CD4-positive, alpha-beta T cell treated with Interleukin-17A for 1 hour (primary cell): ENCODE data around the gene VIPR2.

Source experiments
- DNase-seq: peaks from one replicate; pipeline ENCODE4 v3.0.0-alpha.2; 2020

Gene VIPR2

GRCh38 chr7:159063046-159063840 is 81.4 kb downstream of the VIPR2 start:
- DNase-seq: no peak

- no peak for DNase-seq
These were observed 82.1 kb downstream of the VIPR2 start for GRCh38 chr7:159062569-159062968.

- DNase-seq: no peak
These were observed 82.9 kb downstream of the VIPR2 start for GRCh38 chr7:159061674-159062212.

- no peak for DNase-seq
These were observed 83.5 kb downstream of the VIPR2 start for GRCh38 chr7:159061209-159061608.

- no peak for DNase-seq
These were observed 84.2 kb downstream of the VIPR2 start for GRCh38 chr7:159060440-159060839.

GRCh38 chr7:159059629-159060028 is 85.0 kb downstream of the VIPR2 start:
- DNase-seq: no peak

GRCh38 chr7:159057647-159058046 is 87.0 kb downstream of the VIPR2 start:
- no peak for DNase-seq

- DNase-seq: no peak
These were observed 87.9 kb downstream of the VIPR2 start for GRCh38 chr7:159056737-159057136.

- no peak for DNase-seq
These were observed 92.8 kb downstream of the VIPR2 start for GRCh38 chr7:159051916-159052315.

GRCh38 chr7:159050704-159051103 is 94.0 kb downstream of the VIPR2 start:
- no peak for DNase-seq

GRCh38 chr7:159049266-159050025 is 95.2 kb downstream of the VIPR2 start:
- DNase-seq: no peak

- DNase-seq: no peak
These were observed 96.0 kb downstream of the VIPR2 start for GRCh38 chr7:159048656-159049055.

- DNase-seq: no peak
These were observed 97.1 kb downstream of the VIPR2 start for GRCh38 chr7:159047536-159047935.

- no peak for DNase-seq
These were observed 98.4 kb downstream of the VIPR2 start for GRCh38 chr7:159046300-159046699.

- no peak for DNase-seq
These were observed 98.8 kb downstream of the VIPR2 start for GRCh38 chr7:159045839-159046238.

- DNase-seq: no peak
These were observed 102.0 kb downstream of the VIPR2 start for GRCh38 chr7:159042581-159043101.

- no peak for DNase-seq
These were observed 102.6 kb downstream of the VIPR2 start for GRCh38 chr7:159042103-159042502.

GRCh38 chr7:159040912-159041711 is 103.6 kb downstream of the VIPR2 start:
- DNase-seq: no peak

GRCh38 chr7:159040146-159040545 is 104.5 kb downstream of the VIPR2 start:
- no peak for DNase-seq

GRCh38 chr7:159039716-159040115 is 105.0 kb downstream of the VIPR2 start:
- no peak for DNase-seq

GRCh38 chr7:159038066-159038465 is 106.6 kb downstream of the VIPR2 start:
- DNase-seq: no peak

- no peak for DNase-seq
These were observed 107.6 kb downstream of the VIPR2 start for GRCh38 chr7:159036916-159037605.
